ENCODE data around the gene MTIF3. TPM values are rescaled to one million over a fixed set of nuclear protein-coding genes. Genes with fewer than 3 reads are reported as not detected.

The MTIF3 gene
- total and polyA plus RNA-seq, 7 donors = 64.3 to 125 (median 84.4) TPM

- DNase-seq = no peak
Measured at GRCh38 chr13:27472941-27473340, 22.6 kb upstream of the MTIF3 start.

GRCh38 chr13:27472441-27472840 lies 22.1 kb upstream of the MTIF3 start:
- no peak for DNase-seq
- WGBS, 2 donors = 93 to 98% methylated on average over 2 of the region's 2 CpGs
- TF ChIP-seq POLR2AphosphoS5 (IDR thresholded peaks at IDR 0.05) (no peak), EP300 (IDR thresholded peaks at IDR 0.05) (no peak), POLR2A (IDR thresholded peaks at IDR 0.05) (no peak)
- TF ChIP-seq, protein P1, sequence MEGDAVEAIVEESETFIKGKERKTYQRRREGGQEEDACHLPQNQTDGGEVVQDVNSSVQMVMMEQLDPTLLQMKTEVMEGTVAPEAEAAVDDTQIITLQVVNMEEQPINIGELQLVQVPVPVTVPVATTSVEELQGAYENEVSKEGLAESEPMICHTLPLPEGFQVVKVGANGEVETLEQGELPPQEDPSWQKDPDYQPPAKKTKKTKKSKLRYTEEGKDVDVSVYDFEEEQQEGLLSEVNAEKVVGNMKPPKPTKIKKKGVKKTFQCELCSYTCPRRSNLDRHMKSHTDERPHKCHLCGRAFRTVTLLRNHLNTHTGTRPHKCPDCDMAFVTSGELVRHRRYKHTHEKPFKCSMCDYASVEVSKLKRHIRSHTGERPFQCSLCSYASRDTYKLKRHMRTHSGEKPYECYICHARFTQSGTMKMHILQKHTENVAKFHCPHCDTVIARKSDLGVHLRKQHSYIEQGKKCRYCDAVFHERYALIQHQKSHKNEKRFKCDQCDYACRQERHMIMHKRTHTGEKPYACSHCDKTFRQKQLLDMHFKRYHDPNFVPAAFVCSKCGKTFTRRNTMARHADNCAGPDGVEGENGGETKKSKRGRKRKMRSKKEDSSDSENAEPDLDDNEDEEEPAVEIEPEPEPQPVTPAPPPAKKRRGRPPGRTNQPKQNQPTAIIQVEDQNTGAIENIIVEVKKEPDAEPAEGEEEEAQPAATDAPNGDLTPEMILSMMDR (IDR thresholded peaks at IDR 0.05) = no peak
- Histone ChIP-seq H3K27me3 (no peaks in the 10 kb centered on the region), H3K9me3 (no peaks in the 10 kb centered on the region), H3K4me3 (no peak overlapping the region), H3K4me1 (no peaks in the 10 kb centered on the region), H3K27ac (no peak overlapping the region), H3K36me3 (no peaks in the 10 kb centered on the region)
- intact Hi-C loops (cut with DNase I) = no loop called here

More at GRCh38 chr13:27472941-27473340, 22.6 kb upstream of the MTIF3 start:
- TF ChIP-seq POLR2AphosphoS5 (IDR thresholded peaks at IDR 0.05) = no peak
- no peak for TF ChIP-seq EP300 (IDR thresholded peaks at IDR 0.05)
- TF ChIP-seq, protein P1 (IDR thresholded peaks at IDR 0.05) = no peak
- TF ChIP-seq POLR2A (IDR thresholded peaks at IDR 0.05) = no peak
- intact Hi-C loops (cut with DNase I) = no loop called here
- no peaks in the 10 kb centered on the region for H3K36me3 ChIP-seq
- WGBS, 2 donors = 72 to 87% methylated on average over 3 of the region's 3 CpGs
- H3K4me1 ChIP-seq = no peaks in the 10 kb centered on the region
- no peak overlapping the region for H3K4me3 ChIP-seq
- H3K27me3 ChIP-seq = no peaks in the 10 kb centered on the region
- no peaks in the 10 kb centered on the region for H3K9me3 ChIP-seq
- H3K27ac ChIP-seq = no peak overlapping the region

- no peak overlapping the region for H3K27ac ChIP-seq
- TF ChIP-seq POLR2A (IDR thresholded peaks at IDR 0.05) (no peak), POLR2AphosphoS5 (IDR thresholded peaks at IDR 0.05) (no peak), EP300 (IDR thresholded peaks at IDR 0.05) (no peak)
- TF ChIP-seq, protein P1 (IDR thresholded peaks at IDR 0.05) = no peak
- 25 to 70% methylated on average over 5 of the region's 5 CpGs for WGBS, 2 donors
- no peaks in the 10 kb centered on the region for H3K27me3 ChIP-seq
- peaks cover 0 to 20% (median 8%) of the 10 kb centered on the region in 4 donors for H3K4me1 ChIP-seq
- intact Hi-C loops (cut with DNase I) = no loop called here
- no peaks in the 10 kb centered on the region for H3K9me3 ChIP-seq
- no peaks in the 10 kb centered on the region for H3K36me3 ChIP-seq
- H3K4me3 ChIP-seq = no peak overlapping the region
- no peak for DNase-seq
Measured at GRCh38 chr13:27470075-27470820, 19.9 kb upstream of the MTIF3 start.

DNA sequence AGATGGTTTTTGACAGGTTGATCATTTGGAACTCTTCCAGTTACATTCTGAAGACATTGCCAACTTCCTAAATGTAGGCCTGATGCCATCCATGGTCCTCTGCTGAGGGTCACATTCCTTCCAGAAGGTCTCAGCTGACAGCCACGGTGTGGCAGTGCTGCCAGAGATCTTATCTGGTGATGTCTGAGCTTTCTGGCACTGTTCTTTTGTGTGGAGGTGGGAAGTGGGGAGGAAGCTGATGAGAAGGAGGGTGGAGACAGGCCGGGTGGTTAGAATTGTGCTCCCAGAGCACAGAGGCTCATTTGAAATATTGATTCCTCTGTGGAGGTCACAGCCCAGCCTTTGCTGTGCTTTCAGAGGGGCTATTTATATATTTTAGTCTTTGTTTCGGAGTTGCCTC lies 16.1 kb upstream of the MTIF3 start:
- H3K27me3 ChIP-seq = no peaks in the 10 kb centered on the region
- peaks cover 0 to 42% (median 20%) of the 10 kb centered on the region in 4 donors for H3K4me1 ChIP-seq
- no peaks in the 10 kb centered on the region for H3K36me3 ChIP-seq
- no peak for DNase-seq
- no peaks in the 10 kb centered on the region for H3K9me3 ChIP-seq
- TF ChIP-seq POLR2AphosphoS5 (IDR thresholded peaks at IDR 0.05) = no peak
- no peak for TF ChIP-seq POLR2A (IDR thresholded peaks at IDR 0.05)
- TF ChIP-seq, protein P1 (IDR thresholded peaks at IDR 0.05) = no peak
- TF ChIP-seq EP300 (IDR thresholded peaks at IDR 0.05) = no peak
- WGBS, 2 donors = 54 to 55% methylated on average over 3 of the region's 3 CpGs
- no peak overlapping the region for H3K27ac ChIP-seq
- intact Hi-C loops (cut with DNase I) = no loop called here
- H3K4me3 ChIP-seq = no peak overlapping the region
